NCI-H1048 (cell line): ENCODE results near the gene FEN1.
A peak's percentile ranks its signal among the peaks of the same experiment; 100 is the strongest.

Experiments used
- DNase-seq: peaks from one replicate; lab custom pipeline; 2025; lab: John Stamatoyannopoulos, UW

Gene FEN1

DNA sequence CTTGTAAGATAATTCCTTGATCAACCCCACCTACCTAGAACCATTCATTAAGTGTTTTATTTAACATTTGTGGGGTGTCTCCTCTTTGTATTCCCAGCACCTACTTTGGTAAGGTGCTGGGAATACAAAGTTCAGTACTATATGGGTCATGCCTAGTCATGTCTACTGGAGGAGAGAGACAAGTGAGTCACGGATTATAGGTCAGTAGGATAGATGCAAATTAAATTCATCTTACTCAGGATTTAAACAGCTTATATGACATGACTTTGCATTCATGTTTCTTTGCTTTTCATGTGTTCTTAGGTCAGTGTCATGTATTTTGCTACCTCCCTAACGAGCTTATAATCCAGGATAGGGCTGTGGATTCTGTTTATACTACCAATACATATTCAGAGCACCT, 27.5 kb downstream of the FEN1 start:
- DNase-seq, result no peak

DNA sequence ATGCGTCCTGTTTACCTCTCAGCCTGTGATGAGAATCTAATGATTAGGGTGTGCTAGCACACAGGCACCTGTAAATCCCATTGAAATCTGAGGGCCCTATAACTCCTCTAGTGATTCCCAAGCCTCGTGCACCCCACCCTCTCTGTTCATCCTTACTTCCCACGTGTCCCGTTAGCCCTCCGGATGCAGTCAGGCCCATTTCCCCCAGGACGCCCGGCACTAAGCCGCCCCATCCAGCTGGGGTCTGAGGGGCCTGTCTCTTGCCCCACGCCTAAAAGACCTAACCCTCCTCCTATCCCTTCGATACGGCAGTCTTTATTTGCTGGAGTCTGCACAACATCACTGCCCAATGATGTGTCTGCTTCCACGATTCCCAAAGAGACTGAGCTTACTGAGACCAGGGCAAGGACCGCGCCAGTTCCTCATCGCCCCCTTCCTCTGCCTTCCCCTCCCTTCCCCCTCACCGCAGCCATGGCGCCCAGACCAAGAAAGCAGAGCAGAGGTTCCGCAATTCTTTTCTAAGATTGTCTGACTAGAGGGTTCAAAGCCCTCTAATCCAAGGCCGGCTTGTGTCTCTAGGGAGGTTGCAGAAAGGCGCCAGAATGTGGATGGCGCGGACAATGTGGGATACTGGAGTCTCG, 34.3 kb downstream of the FEN1 start:
- no peak for DNase-seq

DNA sequence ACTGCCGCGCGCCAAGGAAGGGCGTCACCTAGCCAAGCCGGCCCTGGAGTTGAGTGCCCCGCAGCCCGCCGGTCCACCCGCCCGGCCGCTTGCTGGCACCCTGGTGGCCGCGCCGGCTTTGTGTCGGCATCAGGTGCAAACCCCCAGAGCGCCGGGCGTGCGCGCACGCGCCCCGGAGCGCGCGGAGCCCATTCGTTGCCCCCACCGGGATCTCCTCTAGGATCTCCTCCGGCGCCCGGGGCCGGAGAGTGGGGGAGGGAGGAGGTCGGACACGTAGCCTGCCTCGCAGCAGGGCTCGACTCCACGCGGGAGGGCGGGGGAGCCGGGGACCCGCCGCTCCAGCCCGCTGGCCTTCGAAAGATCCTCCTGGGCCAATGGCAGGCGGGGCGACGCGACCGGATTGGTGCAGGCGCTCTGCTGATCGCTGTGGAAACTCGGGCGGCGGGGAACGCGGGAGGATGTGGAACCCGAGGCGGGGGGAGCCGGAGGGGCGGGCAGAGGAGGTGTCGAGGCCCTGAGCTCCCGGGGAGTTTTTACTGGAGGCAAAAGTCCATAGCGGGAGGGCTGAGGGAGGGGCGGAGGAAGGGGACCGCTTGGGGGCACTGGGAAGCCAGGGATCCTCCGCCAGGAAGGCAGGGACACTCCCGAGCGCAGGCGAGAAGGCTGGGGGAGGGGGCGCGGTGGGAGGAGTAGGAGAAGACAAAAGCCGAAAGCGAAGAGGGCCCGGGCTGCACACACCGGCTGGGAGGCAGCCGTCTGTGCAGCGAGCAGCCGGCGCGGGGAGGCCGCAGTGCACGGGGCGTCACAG, 35.1 kb downstream of the FEN1 start, which contains the start of gene FADS2:
TSS of gene FADS2 (plus strand) at position 730 of the 808 bp plus-strand sequence. CDS start 91 bp downstream, outside the sequence.
- DNase-seq, result peak; percentile 78

DNA sequence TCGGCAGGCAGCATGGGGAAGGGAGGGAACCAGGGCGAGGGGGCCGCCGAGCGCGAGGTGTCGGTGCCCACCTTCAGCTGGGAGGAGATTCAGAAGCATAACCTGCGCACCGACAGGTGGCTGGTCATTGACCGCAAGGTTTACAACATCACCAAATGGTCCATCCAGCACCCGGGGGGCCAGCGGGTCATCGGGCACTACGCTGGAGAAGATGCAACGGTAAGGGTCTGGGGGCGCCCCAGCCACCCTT, 35.6 kb downstream of the FEN1 start:
- no peak for DNase-seq

DNA sequence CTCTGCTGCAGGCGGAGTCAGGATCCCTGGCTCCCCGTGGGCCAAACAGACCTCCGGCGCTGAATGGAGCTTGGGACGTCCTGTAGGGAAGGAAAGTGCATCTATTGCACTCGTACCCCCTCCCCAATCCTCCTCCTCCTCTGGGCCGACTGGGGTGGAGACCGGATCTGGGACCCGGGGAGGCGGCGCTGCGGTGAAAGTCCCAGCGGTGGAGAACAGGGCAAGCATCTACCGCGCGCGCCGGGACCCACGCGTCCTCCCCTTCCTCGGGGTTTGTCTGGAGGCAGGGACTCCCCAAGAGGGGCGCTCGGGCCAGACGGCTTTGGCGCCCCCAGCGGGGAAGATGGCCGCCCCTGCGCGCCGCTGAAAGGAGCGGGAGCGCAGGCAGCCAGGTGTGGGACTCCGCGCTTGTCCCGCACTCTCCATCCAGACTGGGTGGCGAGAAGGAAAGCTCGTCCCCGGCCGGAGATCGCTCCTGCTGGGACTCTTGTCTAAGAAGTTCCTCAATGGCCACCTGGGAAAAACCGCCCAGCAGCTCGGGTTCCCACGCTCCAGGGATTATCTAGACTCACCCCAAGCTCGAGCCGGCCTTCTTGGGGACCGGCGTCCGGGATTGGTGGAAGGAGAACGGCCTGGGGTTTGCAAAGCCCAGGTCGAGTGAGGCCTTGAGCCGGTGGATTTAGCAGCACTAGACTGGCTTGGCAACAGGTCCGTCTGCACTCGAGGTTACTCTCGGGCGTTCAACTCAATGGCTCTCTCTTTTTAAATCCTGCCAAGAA, 36.1 kb downstream of the FEN1 start:
- DNase-seq, result no peak

DNA sequence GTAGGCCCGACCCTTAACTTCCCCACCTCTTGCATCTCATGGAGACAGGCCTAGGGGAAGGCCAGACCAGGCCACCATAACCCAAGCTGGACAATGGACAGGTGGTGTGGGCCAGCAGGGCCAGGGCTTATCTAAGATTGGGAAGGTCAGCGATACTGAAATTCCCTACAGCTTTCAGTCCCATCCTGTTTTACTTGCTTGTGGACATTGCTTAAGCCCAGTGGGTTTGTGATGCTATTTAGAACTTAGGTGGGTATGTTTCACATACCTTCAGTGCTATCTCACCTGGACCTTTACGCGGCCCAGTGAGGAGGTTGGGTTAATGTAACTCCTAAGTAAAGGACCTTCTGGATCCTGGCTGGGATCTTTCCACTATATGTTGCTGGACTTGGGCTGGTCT, 37.1 kb downstream of the FEN1 start:
- no peak for DNase-seq

DNA sequence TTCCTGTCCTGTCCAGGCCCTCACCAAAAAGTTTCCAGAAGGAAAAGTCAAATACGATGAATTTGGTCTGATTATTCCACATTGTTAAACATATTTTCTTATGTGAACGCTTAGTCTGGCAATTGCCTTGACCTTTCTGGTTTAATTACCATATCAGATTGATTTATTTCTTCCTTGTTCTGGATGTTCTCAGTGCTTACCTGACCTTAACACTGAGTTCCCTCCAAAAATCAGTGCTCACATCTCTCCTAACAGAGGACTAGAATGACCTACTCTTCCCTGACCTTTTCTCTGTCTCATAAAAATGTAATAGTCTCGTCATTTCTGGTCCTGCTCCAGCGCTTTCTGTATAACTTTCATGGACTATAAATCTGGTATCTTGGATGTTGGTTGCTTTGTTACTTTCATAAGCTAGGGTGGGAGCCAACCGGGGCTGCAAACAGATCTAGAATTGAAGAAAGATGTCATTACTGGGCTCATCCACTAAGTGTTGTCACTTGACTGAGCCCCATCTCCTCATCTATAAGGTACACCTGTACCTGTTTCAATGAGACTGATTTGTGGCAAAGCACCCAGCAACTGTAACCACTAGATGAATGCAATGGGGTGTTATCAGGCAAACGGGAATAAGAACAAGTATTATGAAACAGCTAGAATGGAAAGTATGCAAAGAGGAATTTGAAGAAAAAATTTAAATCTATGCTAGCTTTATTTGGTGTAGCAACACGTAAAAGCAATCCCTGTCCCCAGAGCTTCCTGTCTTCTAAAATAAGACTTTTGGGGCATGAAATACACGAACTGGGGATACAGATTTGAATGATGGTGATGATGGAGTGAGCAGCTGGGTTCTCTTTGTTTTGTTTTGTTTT, 37.8 kb downstream of the FEN1 start:
- no peak for DNase-seq

DNA sequence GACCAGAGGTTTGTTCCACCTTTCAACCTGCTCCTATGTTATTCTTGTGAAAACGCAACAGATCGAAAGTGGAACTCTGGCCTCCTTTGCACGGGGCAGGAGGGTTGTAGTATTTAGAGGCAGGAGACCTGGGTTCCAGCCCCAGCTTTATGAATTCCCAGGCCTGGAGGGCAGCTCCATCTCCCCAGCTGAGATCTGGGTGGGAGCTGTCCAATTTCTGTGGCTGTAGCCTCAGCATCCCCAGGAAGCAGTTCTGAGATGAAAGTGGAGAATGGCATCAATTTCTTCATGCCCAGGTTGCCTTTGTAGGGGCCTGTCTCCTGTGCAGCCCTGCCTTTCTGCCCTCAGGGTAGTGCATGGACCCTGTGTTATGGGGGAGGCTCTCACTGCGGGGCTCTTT, 39.5 kb downstream of the FEN1 start:
- no peak for DNase-seq

DNA sequence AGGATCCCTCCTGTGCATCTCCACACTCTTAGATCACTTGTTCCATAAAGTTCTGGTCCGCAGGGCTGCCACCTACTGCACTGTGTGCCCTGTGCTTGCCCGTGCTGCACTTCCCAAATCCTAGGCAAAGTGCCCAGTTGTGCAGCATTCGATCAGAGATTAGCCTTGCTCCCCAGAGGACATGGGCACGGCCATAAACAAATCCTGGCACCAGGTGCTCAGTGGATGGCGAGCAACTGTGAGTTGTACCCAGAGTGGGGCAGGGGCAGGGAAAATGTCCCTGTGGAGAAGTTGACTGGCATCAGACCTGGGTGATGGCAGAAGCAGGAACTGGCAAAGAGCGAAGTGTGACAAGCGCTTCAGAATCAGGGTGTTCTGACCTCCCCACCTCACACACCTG, 40.0 kb downstream of the FEN1 start:
- DNase-seq, result no peak

DNA sequence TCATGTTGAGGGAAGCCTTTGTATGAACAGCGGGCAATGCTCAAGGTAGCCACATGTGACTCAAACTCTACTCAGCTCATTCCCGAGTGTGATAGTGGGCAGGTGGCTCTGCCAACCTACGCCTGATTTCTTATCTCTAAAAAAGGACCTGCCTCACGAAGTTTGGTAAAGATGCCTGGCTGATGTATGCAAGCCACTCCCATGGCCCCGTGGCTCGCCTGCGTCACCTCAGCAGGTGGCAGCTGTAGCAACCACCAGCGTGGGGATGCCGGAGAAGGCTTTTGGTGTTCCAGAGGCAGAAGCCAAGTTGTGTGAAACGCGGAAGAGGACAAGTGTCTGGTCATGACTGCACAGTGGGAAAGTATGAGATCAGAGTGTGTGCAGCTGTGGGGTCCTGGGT, 40.8 kb downstream of the FEN1 start:
- no peak for DNase-seq

DNA sequence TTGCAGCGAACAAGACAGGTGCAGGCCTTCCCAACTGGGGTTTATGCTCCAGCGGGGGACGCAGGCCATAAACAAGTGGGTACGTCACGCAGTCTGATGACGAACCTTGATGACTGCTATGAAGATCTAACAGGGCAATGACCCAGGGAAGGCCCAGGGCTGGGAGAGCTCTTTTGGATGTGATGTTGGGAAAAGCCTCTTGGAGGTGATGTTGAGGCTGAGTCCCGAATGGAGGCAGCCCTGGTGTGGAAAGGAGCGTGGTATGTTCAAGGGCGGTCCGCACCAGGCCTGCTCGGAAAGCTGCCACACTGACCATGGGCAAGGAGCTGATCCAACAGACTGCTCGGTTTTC, 41.2 kb downstream of the FEN1 start:
- no peak for DNase-seq

DNA sequence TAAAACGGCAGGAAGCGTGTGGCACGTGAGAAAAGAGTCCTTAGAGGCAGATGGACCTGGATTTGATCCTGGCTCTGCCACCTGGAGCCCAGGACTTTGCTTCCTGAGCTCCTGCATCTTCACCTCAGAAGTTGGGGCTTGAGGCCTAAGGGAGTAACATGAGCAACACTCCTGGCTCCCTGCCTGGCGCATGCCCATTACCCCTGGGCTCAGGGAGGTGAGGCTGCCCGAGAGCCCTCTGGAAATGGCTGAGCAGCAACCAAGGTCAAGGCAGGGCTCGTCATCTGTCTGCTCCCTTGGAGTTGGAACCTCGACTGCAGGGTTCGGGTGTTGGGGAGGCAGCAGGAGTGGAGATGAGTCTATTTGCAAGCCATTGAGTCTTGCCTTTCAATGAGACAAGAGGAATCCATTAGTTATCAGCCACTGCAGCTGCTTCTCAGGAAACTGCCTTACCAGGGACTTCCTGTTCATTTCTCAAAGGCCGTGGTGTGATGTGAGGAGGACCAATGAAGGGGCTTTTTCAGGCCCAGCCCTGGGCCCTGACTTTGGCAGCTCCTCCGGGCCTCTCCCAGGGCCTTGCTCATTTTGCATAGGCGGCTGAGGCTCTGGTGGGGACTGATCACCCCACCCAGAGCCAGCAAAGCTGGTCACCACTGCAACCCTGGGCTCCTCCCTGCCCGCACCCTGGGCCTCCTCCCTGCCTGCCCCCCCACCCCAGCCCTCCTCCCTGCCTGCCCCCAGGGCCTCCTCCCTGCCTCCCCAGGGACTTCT, 41.8 kb downstream of the FEN1 start:
- no peak for DNase-seq

DNA sequence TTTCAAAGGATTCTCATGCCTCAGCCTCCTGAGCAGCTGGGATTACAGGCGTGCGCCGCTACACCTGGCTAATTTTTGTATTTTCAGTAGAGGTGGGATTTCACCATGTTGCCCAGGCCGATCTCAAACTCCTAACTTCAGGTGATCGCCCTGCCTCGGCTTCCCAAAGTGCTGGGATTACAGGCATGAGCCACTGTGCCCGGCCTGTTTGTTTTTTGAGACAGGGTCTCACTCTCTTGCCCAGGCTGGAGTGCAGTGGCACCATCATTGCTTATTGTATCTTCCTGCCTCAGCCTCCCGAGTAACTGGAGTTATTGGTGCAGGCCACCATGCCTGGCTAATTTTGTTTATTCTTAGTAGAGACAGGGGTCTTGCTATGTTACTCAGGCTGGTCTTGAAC, 43.5 kb downstream of the FEN1 start:
- no peak for DNase-seq

DNA sequence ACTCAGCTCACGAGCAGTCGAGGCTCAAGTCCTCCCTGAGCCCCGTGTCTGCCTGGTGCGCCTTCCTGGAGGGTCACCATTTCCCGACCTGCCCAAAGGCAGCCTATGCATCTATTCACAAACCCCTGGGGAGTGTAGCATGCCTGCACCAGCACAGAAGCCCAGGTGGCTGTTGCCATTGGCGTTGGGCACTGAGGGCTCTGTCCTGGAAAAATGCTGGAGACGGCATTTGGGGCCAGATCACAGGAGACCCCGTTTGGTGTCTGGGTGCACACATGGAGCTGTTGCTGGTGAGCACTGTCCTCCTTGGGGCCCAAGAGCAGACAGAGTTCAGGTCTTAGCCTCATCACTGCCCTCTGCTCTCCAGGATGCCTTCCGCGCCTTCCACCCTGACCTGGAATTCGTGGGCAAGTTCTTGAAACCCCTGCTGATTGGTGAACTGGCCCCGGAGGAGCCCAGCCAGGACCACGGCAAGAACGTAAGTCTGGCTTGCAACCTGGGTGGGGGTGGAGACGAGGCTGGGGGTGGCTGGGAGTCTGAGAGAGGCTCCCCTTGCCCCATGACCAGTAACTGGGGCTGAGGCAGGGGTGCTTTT, 44.8 kb downstream of the FEN1 start:
- no peak for DNase-seq

DNA sequence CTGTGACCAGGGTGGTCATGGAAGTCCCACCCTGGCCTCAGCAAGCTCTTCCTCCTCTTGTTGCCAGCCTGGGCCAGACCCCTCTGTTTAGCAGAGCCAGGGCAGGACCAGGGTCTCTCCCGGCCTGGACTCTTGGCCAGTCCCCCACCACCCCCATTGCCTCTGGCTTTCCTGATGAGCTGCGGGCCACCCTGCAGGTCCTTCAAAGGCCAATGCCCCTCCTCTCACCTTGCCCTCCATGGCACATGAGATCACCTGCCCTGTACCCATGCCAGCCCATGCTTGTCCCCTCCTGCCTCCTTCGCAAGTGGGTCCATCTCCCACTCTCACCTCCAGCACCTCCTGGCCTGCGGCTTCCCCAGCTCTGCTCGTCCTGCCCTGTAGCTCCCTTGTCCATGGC, 45.8 kb downstream of the FEN1 start:
- no peak for DNase-seq

DNA sequence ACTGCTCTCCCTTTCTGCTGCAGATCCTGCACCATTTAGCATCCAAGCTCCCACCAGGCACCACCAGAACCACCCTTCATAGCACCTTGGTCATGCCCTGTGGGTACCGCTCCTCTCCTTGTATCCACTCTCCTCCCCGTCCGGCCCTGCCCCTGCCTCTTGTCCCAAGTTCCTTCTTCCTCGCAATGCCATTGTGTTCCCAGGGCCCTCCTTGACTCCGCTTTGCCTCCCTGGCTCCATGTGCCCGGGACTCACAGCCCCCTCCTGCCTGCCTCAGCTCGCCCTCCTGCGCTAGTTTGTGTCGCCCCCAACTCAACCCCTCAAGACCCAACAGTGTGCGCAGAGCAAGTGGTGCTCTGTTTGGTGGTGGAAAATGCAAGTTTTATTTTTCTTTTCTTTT, 46.2 kb downstream of the FEN1 start:
- DNase-seq, result no peak

DNA sequence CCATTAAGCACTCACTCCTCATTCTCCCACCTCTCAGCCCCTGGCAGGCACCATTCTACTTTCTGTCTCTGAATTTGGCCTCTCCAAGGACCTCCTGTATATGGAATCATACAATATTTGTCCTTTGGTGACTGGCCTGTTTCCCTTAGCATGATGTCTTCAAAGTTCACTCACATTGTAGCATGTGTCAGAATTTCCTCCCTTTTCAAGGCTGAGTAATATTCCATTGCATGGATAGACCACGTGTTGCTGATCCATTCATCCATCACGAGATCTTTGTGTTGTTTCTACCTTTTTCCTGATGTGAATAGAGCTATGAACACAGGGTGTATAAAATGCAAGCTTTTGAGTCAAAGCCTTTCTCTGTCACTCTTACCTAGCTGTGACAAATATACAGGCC, 47.0 kb downstream of the FEN1 start:
- DNase-seq, result no peak

DNA sequence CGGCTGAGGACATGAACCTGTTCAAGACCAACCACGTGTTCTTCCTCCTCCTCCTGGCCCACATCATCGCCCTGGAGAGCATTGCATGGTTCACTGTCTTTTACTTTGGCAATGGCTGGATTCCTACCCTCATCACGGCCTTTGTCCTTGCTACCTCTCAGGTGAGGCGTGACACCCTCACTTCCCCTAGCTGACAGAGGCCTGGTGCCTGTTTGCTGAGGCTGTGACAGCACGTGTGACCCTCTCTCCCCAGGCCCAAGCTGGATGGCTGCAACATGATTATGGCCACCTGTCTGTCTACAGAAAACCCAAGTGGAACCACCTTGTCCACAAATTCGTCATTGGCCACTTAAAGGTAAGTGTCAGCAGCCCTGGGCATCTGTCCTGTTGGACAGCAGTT, 47.7 kb downstream of the FEN1 start:
- DNase-seq, result no peak

DNA sequence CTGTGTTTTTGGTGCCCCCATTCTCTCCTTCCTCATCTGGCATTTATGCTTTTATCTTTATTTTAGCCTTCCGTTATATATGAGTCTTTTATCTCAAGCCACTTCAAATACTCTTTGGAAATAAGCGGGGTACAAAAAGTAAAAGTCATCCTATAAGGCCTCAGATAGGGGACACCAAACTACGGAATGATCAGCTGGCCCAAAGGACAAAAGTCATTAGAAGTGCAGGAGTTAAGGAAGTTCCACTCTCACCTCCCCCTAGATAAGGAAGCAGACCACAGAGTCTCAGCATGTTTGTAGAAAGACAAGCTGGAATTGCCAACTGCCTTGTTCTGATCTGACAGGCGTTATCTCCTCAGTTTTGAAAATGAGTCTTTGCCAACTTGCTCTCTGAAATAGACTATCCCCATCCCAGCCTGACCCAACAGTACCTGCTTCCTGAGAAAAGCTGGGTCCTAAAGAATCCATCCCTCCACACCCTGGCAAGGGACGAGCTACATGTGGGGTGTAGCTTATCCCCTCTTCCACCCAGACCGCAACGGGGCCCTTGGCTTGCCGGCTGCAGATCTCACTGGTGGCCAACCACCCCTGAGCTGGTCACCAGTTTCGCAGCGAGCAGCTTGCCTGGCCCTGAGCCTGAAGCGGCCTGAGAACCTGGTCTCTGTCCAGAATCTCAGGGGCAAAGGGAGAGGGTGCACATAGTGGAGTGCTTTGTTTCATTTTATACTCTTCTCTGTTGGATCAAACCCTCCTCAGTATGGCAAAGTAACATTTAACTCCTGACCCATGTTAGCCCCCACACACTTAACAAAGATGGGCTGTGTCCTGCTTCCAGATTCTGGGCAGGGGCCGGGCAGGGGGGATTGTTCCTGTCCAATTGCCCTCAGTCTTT, 49.2 kb downstream of the FEN1 start:
- DNase-seq, result no peak

DNA sequence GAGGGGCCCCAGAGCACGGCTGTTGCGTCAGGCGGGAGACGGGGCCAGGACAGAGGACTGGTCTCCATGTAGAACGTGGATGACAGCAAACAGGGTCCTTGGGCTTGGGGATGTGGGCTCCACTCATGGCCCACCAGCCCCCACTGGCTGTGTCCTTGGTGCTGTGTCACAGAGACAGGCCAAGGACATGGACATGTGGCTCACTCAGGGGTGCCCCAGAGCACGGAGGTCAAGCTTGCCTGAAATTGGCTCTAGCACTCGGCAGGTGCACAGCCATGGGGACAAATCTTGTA, 49.8 kb downstream of the FEN1 start:
- no peak for DNase-seq
